HG03571 (cell line): ENCODE results near the gene SEPTIN10.
A peak's percentile ranks its signal among the peaks of the same experiment; 100 is the strongest.
"Not testable (repeated sequence)": the region's sequence is repeated elsewhere in the genome, so short reads cannot be mapped to it uniquely, and the experiment has no call there.

ENCODE experiments used
- ATAC-seq: cut with Tn5 transposase; IDR thresholded peaks from one replicate; pipeline ENCODE4 v1.9.1; 2021; ENCODE audit not compliant: unreplicated experiment

Gene SEPTIN10

DNA sequence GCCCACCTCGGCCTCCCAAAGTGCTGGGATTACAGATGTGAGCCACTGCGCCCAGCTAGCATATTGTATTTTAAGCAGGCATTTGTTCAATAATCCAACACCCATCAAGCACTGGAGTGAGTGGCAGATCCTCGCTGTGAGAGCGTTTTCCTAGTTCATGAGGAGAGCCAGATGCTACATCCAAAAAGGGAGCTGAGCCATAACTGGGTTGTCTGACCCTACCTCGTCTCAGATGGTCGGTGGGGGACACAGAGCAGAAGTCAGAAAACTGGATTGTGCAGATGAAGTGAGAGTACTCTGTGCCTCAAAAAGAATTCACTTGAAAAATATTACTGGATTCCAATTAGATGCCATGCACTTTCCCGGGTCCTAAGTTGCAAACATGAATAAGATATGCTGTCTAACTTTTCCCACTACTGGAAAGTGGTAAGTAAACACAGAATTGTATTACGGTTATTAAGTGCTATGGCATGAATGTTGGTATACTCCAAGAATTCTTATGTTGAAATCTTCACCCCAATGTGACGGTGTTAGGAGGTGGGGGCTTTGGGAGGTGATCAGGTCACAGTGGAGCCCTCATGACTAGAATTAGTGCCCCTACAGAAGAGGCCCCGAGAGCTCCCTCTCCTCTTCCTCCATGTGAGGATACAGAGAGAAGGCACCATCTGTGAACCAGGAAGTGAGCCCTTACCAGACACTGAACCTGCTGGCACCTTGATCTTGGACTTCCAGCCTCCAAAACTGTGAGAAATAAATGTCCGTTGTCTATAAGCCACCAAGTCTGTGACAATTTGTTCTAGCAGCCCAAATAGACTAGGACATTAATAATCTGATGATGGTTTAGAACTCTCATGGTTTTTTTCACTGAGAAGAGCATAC lies 21.9 kb upstream of the SEPTIN10 start:
- no peak for ATAC-seq

DNA sequence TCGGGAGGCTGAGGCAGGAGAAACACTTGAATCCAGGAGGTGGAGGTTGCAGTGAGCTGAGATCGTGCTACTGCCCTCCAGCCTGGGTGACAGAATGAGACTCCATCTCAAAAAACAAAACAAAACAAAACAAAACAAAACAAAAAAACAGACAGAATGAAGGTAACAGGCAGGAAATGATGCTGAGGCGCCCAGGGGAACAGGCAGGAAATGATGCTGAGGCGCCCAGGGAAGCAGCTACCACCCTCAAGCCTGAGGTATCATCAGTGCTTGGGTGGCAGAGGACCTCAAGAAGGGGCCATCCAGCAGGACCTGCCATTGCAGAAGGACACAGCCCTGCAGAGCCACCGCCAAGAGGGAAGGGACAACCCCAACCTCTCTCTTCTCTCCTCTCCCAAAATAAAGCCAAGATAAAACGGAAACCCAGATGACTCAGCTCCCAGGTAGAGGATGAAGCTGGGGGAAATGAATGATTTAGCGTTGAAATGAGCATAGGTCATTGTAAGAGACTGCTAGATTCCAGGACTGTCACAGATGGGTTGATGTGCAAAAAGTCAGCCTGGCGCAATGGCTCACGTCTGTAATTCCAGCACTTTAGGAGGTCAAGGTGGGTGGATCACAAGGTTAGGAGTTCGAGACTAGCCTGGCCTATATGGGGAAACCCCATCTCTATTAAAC lies 19.7 kb upstream of the SEPTIN10 start:
- no peak for ATAC-seq

DNA sequence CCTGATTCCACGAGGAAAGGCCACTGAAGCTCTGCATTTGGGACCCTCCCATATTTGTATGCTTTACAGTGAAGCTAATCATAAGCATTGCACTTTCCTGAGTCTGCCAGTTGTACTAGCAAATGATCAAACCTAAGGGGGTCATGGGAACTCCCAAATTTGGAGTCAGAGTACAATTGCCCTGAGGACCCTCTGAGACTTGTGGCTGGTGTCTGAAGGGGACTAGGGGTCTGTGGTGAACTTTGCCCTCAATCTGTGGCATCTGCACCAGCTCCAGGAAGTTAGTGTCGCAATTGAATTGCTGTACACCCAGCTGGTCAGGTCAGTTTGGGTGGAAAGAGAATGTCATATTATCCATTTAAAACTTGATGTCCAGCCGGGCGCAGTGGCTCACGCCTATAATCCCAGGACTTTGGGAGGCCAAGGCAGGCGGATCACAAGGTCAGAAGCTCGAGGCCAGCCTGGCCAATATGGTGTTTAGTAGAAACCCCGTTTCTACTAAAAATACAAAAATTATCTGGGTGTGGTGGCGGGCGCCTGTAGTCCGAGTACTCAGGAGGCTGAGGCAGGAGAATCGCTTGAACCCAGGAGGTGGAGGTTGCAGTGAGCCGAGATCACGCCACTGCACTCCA lies 18.5 kb upstream of the SEPTIN10 start:
- ATAC-seq = no peak

DNA sequence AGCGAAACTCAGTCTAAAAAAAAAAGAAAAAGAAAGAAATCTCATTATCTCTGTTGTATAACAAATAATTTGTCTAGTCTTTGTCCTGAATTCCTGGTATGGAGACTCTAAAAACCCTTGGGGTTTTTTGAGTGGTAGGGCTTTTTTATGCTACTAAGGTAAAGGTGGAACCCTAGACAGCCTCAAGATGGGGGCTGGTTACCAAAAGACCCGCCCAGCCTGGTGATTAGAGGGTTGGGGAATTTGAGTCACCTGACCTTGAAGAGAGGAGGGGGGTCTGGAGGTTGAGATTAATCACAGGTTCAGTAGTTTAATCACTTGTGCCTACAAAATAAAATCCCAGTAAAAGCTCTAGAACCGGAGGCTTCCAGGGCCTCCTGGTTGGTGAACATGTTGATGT lies 18.0 kb upstream of the SEPTIN10 start:
- no peak for ATAC-seq

DNA sequence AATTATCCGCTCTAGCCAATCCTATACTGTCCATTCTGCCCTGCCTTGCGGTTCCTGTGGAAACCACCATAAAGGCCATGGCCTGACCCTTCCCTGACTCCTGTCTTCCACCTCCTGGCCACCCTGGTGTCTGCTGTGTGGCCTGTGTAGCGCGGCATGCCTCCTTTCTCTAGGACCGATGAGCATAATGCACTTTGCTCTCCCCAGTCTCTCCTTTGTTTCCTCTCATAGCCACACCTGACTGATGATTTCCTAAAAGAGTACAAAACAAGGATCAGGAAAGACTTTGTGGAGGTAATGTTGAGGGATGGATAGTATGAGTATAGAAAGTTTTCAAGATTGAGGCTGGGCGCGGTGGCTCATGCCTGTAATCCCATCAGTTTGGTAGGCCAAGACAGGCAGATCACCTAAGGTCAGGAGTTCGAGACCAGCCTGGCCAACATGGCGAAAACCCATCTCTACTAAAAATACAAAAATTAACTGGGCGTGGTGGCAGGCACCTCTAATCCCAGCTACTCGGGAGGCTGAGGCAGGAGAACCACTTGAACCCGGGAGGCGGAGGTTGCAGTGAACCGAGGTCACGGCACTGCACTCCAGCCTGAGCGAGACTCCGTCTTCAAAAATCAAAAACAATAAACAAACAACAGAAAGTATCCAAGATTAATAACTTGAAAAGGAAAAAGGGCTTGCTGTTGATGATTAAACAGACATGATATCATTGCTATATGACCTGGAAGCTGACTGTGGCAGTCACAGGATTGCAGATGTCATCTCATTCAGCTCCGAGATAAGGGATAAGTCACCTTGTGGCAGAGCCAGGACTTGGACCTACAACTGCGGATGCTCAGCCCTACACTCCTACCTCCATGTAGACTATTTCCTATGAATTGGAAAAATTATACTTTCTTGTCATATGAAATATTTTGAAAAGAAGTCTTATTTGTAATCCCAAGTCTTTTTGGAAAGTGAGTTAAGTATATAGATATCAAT lies 17.0 kb upstream of the SEPTIN10 start:
- ATAC-seq = no peak

DNA sequence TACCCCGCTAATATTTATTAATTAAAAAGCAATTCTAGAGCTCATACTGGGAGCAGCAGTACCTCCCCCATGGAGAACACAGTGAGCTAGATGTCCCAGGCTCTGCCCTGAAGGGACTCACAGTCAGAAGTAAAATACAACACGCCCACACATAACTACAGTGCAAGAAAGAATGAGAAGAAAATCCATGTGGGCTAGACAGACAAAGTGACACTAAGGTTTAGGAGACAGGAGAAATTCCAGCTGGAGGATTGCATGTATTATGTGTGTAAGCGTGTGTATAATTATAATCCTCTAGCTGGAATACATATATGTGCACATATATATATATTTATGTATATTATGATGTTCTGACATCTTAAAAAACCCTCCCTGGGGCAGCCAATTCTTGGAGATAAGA lies 16.1 kb upstream of the SEPTIN10 start:
- ATAC-seq = no peak

DNA sequence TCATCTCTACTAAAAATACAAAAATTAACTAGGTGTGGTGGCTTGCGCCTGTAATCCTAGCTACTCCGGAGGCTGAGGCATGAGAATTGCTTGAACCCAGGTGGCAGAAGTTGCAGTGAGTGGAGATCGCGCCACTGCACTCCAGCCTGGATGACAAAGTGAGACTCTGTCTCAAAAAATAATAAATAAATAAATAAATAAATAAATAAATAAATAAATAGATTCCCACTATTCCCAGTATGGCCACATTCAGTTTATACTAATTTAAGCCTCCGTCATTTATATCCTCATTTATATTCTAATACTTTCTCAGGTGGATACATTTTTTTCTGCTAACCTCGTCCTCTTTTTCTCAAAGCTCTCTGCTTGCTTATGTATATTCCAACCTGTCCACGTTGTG lies 14.6 kb upstream of the SEPTIN10 start:
- not testable (repeated sequence) for ATAC-seq

DNA sequence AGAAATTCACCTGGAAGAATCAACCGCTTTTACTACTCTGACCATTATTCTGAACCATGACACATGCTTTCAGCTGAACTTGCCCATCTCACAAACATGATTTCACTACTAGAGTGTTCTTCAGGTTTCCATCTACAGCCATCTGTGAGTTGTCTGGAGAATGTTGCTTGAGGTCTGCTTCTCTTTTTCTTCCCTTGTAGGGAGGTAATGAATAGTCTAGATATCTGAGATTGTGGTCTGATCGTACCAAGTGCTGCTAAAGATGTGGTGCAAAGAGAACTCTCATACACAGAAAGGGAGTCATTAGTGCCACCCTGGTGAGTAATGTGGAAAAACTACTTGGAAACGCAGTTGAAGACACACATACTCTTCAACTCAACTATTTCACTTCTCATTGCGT lies 10.6 kb upstream of the SEPTIN10 start:
- no peak for ATAC-seq

DNA sequence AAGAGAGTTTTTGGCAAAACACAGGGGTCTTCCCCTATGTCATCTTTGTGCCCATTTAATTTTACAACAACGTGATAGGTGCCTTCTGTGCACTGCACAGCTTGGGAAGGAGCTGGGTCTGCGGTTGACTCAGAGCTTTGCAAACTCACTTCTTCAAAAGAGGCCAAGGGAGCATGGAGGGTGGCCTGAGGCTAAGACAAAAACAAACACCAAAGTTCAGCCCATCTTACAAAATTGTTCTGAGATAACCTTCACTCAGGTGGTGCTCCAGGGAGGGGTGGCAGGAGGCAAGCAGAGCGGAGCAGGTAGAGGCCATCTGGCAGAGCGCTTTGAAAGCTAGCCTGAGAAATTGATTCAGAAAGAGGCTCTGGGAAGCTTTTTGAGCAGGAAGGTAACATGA lies 10.2 kb upstream of the SEPTIN10 start:
- no peak for ATAC-seq

DNA sequence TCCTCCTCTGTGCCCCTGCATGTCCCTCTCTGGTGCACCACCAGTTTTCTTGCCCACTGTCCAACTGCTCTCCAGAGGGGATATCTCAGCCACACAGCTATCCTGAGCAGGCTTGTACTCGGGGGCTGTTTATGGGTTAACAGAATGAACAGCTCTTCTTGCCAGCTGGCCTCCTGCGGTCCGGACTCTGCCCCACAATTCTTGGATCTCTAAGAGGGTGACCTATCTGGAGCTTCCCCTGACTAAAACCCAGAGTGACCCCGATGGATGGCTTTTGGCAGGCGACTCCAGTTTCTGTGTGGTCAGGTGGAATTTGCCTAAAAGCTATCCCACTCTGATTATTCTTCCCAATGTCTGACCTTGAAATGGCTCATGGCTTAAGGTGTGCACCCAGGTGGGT lies 9.5 kb upstream of the SEPTIN10 start:
- no peak for ATAC-seq

DNA sequence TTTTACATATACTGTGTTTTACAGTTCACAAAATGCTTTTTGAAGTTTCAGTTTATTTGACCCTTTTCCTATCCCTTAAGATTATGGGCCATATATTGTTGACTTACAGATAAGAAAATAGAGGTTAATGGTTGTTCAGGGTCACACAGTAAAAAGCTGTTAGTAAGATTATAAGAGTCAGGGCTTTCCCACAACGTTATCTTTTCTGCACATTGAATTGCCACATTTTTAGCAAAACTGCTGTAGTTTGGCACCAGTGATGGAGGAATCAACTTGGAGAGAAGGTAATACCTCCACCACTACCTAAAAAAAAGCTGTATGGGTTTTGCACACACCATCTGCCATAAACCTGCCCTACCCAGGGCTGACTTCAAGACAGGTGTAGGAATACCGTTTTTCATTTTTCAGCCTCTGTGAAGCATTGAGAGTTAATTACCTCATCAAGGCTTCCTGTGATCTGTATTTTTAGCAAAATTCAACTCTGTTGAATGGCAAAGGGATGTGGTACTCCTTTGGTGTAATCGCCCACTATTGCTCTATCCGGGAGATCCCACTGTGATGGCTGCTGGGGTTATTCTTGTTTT lies 5.4 kb upstream of the SEPTIN10 start:
- no peak for ATAC-seq

DNA sequence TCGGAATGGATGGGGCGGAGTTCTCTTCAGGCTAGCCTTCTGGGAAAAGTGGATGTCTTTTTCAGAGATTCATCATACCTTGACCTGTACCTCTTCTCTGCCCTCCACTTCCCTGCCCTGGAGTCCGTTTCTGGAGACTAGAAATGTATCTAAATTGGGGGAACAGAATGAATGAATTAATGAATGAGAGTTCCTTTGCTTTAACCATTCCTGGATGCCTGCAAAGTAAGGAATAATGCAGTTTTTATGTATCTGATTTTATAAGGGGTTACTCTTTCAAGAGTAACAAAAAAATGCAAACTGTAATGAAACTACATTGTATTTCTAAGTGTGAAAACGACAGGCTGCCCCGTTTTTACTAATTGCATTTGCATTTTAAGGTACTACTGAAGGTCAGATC lies 2.4 kb upstream of the SEPTIN10 start:
- ATAC-seq = no peak

DNA sequence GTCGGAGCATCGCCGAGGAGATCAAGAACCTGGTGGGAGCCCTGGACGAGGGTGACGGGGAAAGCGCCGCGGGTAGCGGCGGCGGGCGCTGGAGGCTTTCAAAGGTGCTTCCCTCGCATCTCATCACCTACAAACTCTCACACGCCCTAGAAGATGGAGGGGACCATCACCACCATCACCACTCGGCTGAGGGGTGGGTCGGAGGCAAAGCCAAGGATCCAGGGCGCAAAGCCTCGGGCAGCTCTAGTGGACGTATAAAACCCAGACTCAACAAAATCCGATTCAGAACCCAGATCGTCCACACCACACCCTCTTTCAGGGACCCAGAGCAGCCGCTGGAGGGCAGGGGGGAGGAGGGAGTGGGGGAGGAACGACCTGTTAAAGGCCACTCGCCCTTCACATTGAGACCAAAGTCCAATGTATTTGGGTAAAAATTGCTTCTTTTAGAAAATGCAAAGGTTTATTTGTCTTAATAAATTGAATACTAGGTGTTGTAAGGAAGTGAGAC lies 1.9 kb upstream of the SEPTIN10 start:
- ATAC-seq = no peak

DNA sequence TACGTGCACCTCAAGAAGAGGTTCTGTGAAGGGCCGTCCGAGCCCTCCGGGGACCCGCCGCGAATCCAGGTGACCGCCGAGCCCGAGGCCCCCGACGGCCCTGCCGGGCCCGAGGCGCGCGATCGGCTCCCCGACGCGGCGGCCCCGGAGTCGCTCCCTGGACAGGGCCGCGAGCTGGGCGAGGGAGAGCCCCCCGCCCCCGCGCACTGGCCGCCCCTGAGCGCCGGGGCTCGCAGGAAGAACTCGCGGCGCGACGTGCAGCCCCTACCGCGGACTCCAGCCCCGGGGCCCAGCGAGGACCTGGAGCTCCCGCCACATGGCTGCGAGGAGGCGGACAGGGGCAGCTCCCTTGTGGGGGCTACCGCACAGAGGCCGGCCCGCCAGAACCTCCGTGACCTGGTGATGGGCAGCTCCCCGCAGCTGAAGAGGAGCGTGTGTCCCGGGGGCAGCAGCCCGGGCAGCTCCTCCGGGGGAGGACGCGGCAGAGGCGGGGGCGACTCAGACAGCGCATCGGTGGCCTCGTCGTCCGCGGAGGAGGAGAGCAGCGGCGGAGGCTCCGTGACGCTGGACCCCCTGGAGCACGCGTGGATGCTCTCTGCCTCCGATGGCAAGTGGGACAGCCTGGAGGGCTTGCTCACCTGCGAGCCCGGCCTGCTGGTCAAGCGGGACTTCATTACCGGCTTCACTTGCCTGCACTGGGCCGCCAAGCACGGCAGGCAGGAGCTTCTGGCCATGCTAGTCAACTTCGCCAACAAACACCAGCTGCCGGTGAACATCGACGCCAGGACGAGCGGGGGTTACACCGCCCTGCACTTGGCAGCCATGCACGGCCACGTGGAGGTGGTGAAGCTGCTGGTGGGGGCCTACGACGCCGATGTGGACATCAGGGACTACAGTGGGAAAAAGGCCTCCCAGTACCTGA lies 1.2 kb upstream of the SEPTIN10 start:
- ATAC-seq = no peak

DNA sequence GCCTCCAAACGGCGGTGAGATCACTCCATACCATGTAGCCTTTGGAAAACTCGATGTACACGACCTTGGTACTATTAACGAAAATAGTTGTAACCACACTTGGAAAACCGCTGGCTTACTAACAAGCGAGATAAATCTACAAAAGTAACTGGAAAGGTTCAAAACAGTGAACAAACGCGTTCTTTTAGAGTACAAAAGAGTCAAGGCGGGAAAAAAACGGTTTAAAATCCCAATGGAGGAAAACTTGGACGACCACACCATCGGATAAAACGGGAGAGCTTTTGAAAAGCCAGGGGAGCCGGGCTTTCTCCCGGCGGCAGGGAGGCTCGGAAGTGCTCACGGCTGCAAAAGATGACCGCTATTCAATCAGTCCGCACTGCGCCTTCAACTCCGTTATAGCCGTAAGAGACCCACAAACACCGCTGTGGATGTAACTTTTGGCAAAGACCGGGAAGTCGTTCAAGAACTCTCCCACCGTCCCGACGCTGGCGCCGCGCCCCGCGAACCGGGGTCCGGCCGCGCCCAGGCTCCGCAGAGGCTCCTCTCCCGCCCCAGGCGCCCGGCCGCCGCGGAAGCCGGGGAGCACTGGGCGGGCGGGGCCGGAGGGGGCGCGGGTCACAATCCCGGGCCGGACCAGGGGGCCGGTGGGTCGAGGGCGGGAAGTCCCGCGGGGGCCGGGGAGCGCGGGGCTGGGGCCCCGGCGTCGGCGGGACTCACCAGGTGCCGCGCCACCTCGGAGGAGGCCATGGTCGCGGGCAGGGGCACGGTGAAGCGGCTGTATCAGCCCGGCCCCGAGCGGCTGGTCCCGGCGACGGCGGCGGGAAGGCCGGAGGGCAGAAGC lies 465 bp downstream of the SEPTIN10 start:
- ATAC-seq = peak; percentile 33

DNA sequence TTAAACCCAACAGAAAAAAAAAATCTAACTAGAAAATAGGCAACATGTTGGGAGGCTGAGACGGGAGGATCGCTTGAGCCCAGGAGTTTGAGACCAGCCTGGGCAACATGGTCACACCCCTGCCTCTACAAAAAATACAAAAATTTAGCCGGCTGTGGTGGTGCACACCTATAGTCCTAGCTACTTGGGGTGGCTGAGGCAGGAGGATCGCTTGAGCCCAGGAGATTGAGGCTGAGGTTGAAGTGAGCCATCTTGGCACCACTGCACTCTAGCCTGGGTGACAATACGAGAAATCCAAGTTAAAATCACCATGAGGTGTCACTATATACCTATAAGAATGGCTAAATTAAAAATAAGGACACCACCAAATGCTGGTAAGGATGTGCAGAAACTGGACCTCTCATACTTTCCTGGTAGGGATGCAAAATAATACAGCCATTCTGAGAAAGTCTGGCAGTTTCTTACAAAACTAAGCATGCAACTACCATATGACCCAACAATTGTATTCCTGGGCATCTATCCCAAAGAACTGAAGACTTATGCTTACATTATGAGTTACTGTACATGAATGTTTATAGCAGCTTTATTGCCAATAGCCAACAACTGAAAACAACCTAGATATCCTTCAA lies 2.2 kb downstream of the SEPTIN10 start:
- ATAC-seq = no peak

DNA sequence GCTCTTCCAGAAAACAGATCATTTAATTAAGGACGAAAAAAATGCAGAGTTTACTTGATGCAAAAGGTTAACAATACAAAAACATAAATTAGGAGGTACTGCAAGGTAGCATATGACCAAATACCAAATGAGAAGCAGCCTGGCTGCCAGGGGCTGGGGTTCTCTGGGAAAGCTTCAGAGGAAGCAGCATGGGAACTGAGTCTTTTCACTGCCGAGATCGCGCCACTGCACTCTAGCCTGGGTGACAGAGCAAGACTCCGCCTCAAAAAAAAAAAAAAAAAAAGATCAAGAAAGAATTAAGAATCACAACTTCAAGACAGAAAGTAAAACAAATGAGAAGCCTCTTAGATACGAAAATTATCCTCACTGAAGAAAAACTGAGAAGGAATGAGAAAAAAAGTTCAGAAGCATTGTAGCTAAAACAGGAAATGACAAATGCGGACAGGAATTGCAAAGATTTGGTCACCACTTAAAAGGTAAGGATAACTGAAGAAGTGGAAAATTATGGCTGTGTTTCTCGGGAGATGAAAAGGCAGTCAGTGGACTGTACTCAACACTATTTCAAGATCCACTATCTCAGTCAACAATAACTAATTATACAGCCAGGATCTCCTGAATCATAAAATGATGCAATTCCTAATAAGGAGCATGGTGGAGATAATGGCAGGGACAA lies 4.3 kb downstream of the SEPTIN10 start:
- ATAC-seq = no peak
